Measurements from ENCODE around the gene SPP1. TPM values are rescaled to one million over a fixed set of nuclear protein-coding genes. Genes with fewer than 3 reads are reported as not detected.
"Not testable (repeated sequence)": the region's sequence is repeated elsewhere in the genome, so short reads cannot be mapped to it uniquely, and the experiment has no call there.

SPP1 gene
- total and polyA plus RNA-seq, 10 of the 15 experiments (the other 5 are each of a cell fraction or from before 2014, with no cell fraction given) = 0.05 to 1.1 (median 0.39) TPM; not detected in 6

DNA sequence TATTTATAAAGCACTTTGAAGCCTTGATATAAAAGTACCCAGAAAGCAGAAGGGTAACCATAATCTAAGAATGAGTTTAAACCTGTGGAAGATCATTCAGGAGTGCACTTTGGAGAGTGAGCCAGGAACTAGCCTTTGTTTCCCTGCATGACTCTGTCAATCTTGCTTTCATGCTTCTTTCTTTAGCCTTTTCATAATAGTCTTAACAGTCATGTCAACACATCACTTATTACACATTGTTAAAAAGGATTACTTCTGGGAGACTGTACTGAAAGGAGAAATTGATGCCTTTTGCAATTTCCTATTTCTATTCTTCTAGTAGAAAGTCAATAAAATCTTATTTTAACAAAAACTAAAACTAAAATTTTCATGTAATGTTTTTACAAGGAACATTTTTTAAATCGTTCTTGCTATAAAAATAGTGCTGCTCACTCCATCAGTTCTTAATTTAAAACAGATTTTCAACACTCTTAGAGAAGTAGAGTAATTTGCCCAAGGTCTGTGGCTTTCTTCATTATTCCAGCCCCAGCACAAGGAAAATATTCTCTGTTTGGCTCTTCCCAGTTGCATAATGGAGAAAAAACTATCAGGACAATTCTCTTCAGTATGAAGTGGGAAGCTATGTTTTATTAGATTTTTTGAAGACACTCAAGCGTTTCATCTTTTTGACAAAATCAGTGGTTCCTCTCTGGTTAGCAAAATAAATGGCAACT lies 35.4 kb upstream of the SPP1 start (continued):
- TF ChIP-seq, protein P1, sequence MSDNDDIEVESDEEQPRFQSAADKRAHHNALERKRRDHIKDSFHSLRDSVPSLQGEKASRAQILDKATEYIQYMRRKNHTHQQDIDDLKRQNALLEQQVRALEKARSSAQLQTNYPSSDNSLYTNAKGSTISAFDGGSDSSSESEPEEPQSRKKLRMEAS (IDR thresholded peaks at IDR 0.05; ENCODE audit: low read depth, low read length) = no peak
- TF ChIP-seq RELA (IDR thresholded peaks at IDR 0.05; ENCODE audit: borderline replicate concordance, partially characterized antibody) = no peak

- ATAC-seq; DNase-seq (ENCODE audit: low read depth, low spot score); H3K79me2 ChIP-seq (ENCODE audit: control insufficient read depth, insufficient read depth, low read length); H3K9ac ChIP-seq (ENCODE audit: control insufficient read depth, insufficient read depth, low read length); H3K4me1 ChIP-seq (ENCODE audit: control insufficient read depth, insufficient read depth, low read length); H3K9me3 ChIP-seq (replicated peaks; ENCODE audit: control insufficient read depth, insufficient read depth, low read length); H3K4me3 ChIP-seq; CTCF ChIA-PET; FAIRE-seq; H3K27me3 ChIP-seq (replicated peaks in 1 of 2; ENCODE audit: control insufficient read depth in 2 of 2, insufficient read depth in 2 of 2, low read length in 1 of 2); POLR2A ChIA-PET; RAD21 ChIA-PET (ENCODE audit: unreplicated experiment); in situ Hi-C loops (cut with MboI); H3K36me3 ChIP-seq (ENCODE audit: control insufficient read depth in 2 of 2, insufficient read depth in 2 of 2, low read length in 1 of 2); H4K20me1 ChIP-seq (ENCODE audit: control insufficient read depth, insufficient read depth); BruUV-seq (replicated peaks); SMC1A ChIA-PET (ENCODE audit: uncharacterized antibody, unreplicated experiment); intact Hi-C loops (cut with micrococcal nuclease; ENCODE audit: unreplicated experiment); H2AFZ ChIP-seq (ENCODE audit: control insufficient read depth, low read depth, low read length); H3K27ac ChIP-seq (ENCODE audit: control insufficient read depth, insufficient read depth); H3K4me2 ChIP-seq (ENCODE audit: control insufficient read depth, insufficient read depth): not testable (repeated sequence)
- WGBS (ENCODE audit: insufficient coverage, insufficient replicate concordance, low lambda C conversion rate, missing lambda C conversion rate) = 0% methylated on average over 2 of the region's 2 CpGs
These were observed 34.7 kb upstream of the SPP1 start for GRCh38 chr4:87940809-87941208.

GRCh38 chr4:87941537-87942392 lies 33.7 kb upstream of the SPP1 start:
- Histone ChIP-seq H3K79me2 (ENCODE audit: control insufficient read depth, insufficient read depth, low read length) (no peaks in the 10 kb centered on the region), H3K36me3 (ENCODE audit: control insufficient read depth in 2 of 2, insufficient read depth in 2 of 2, low read length in 1 of 2) (no peaks in the 10 kb centered on the region), H3K4me1 (ENCODE audit: control insufficient read depth, insufficient read depth, low read length) (no peaks in the 10 kb centered on the region), H3K9me3 (replicated peaks; ENCODE audit: control insufficient read depth, insufficient read depth, low read length) (no peaks in the 10 kb centered on the region), H3K27me3 (replicated peaks in 1 of 2; ENCODE audit: control insufficient read depth in 2 of 2, insufficient read depth in 2 of 2, low read length in 1 of 2) (no peaks in the 10 kb centered on the region), H3K4me3 (no peak overlapping the region), H4K20me1 (ENCODE audit: control insufficient read depth, insufficient read depth) (no peaks in the 10 kb centered on the region), H2AFZ (ENCODE audit: control insufficient read depth, low read depth, low read length) (no peak overlapping the region), H3K4me2 (ENCODE audit: control insufficient read depth, insufficient read depth) (no peak overlapping the region), H3K9ac (ENCODE audit: control insufficient read depth, insufficient read depth, low read length) (no peak overlapping the region), H3K27ac (ENCODE audit: control insufficient read depth, insufficient read depth) (no peak overlapping the region)
- DNase-seq (ENCODE audit: low read depth, low spot score) = no peak
- intact Hi-C loops (cut with micrococcal nuclease; ENCODE audit: unreplicated experiment) = no loop called here
- FAIRE-seq = no peak
- in situ Hi-C loops (cut with MboI) = no loop called here
- no TSS peak for BruUV-seq (replicated peaks)
- CTCF ChIA-PET = no interaction called here
- RAD21 ChIA-PET (ENCODE audit: unreplicated experiment) = no interaction called here
- SMC1A ChIA-PET (ENCODE audit: uncharacterized antibody, unreplicated experiment) = no interaction called here
- POLR2A ChIA-PET = no interaction called here
- 16% methylated on average over 5 of the region's 5 CpGs for WGBS (ENCODE audit: insufficient coverage, insufficient replicate concordance, low lambda C conversion rate, missing lambda C conversion rate)
- ATAC-seq = no peak
- TF ChIP-seq FOXM1 (IDR thresholded peaks at IDR 0.05; ENCODE audit: low read depth, low read length) (no peak), PAX5 (IDR thresholded peaks at IDR 0.05; ENCODE audit: borderline replicate concordance, low read depth, low read length) (no peak), CREM (IDR thresholded peaks at IDR 0.05; ENCODE audit: low read depth) (no peak), NR2C1 (IDR thresholded peaks at IDR 0.05) (no peak), HDGF (IDR thresholded peaks at IDR 0.05) (no peak), KLF5 (IDR thresholded peaks at IDR 0.05; ENCODE audit: partially characterized antibody) (no peak)
- TF ChIP-seq, protein P2, sequence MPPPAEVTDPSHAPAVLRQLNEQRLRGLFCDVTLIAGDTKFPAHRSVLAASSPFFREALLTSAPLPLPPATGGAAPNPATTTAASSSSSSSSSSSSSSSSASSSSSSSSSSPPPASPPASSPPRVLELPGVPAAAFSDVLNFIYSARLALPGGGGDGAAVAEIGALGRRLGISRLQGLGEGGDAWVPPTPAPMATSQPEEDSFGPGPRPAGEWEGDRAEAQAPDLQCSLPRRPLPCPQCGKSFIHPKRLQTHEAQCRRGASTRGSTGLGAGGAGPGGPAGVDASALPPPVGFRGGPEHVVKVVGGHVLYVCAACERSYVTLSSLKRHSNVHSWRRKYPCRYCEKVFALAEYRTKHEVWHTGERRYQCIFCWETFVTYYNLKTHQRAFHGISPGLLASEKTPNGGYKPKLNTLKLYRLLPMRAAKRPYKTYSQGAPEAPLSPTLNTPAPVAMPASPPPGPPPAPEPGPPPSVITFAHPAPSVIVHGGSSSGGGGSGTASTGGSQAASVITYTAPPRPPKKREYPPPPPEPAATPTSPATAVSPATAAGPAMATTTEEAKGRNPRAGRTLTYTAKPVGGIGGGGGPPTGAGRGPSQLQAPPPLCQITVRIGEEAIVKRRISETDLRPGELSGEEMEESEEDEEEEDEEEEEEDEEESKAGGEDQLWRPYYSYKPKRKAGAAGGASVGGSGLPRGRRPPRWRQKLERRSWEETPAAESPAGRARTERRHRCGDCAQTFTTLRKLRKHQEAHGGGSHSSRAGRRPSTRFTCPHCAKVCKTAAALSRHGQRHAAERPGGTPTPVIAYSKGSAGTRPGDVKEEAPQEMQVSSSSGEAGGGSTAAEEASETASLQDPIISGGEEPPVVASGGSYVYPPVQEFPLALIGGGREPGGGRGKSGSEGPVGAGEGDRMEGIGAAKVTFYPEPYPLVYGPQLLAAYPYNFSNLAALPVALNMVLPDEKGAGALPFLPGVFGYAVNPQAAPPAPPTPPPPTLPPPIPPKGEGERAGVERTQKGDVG (CRISPR knock-in tag; IDR thresholded peaks at IDR 0.05) = no peak

Data from GM12878 (cell line).